SK-N-SH (cell line): Measurements from ENCODE around the gene APOBEC3H. TPM values are rescaled to one million over a fixed set of nuclear protein-coding genes. Genes with fewer than 3 reads are reported as not detected.
A peak's percentile ranks its signal among the peaks of the same experiment; 100 is the strongest.

Experiments
- CTCF ChIA-PET: fragments of 300-600, 350-600 bp; formaldehyde crosslinking; extraction: SDS; loops from one replicate; lab custom pipeline; 2021; lab: Yijun Ruan, JAX
- POLR2A ChIA-PET: fragments of 350-600 bp; sonication (Branson Sonifier 250); formaldehyde crosslinking; extraction: SDS; loops from one replicate; lab custom pipeline; 2020; ENCODE audit warnings: antibody characterized with exemption, inconsistent platforms; lab: Yijun Ruan, JAX
- DNase-seq: peaks from one replicate; pipeline ENCODE4 v3.0.0; 2012
- H2AFZ ChIP-seq: fragments of 200-600 bp; sonication (generic); 2 replicates; pipeline ENCODE4 v1.8.1; 2016; ENCODE audit warnings: antibody characterized with exemption, mild to moderate bottlenecking, low read depth
- H3F3A ChIP-seq: fragments of 200-600 bp; sonication (generic); replicated peaks from 2 replicates; pipeline ENCODE3; 2016; ENCODE audit warnings: antibody characterized with exemption, mild to moderate bottlenecking; ENCODE audit not compliant: insufficient read depth
- H3K27ac ChIP-seq, 2 experiments: fragments of 200-500 bp in 1 of 2; fragments of 200-600 bp in 1 of 2; sonication (Bioruptor generic) in 1 of 2; sonication (generic), shearing (Covaris generic) in 1 of 2; 2 replicates each; pipeline versions ENCODE4 v1.5.1 to v1.6.1; 2014 to 2016; ENCODE audit warnings: low read depth in 2 of 2, inconsistent platforms in 1 of 2, low read length in 1 of 2, mild to moderate bottlenecking in 1 of 2, mixed read lengths in 1 of 2
- H3K27me3 ChIP-seq: fragments of 200-600 bp; sonication (generic), shearing (Covaris generic); 2 replicates; pipeline ENCODE4 v1.6.1; 2016; ENCODE audit warnings: mixed run types; ENCODE audit not compliant: insufficient read depth
- H3K36me3 ChIP-seq, 2 experiments: fragments of 200-500 bp in 1 of 2; fragments of 200-600 bp in 1 of 2; sonication (Bioruptor generic) in 1 of 2; sonication (generic) in 1 of 2; replicated peaks in 1 of 2; 2 replicates each; pipeline versions ENCODE3 to v1.5.1; 2014 to 2016; ENCODE audit warnings: low read length in 1 of 2, mild to moderate bottlenecking in 1 of 2; ENCODE audit not compliant: insufficient read depth in 2 of 2, control insufficient read depth in 1 of 2
- H3K4me1 ChIP-seq, 2 experiments: fragments of 200-500 bp in 1 of 2; fragments of 200-600 bp in 1 of 2; sonication (Bioruptor generic) in 1 of 2; sonication (generic), shearing (Covaris generic) in 1 of 2; 2 replicates each; pipeline versions ENCODE4 v1.5.1 to v1.6.1; 2014 to 2016; ENCODE audit warnings: low read depth in 1 of 2, low read length in 1 of 2, mixed run types in 1 of 2; ENCODE audit not compliant: insufficient read depth in 2 of 2, control insufficient read depth in 1 of 2
- H3K4me2 ChIP-seq: fragments of 200-600 bp; sonication (generic), shearing (Covaris generic); 2 replicates; pipeline ENCODE4 v1.6.1; 2017; ENCODE audit warnings: mixed run types
- H3K4me3 ChIP-seq, 2 experiments: fragments of 200-500 bp in 1 of 2; fragments of 200-600 bp in 1 of 2; sonication (Bioruptor generic) in 1 of 2; sonication (generic), shearing (Covaris generic) in 1 of 2; 2 replicates each; pipeline versions ENCODE4 v1.5.1 to v1.8.1; 2014 to 2016; ENCODE audit warnings: low read depth in 2 of 2, inconsistent platforms in 1 of 2, low read length in 1 of 2, mild to moderate bottlenecking in 1 of 2, mixed read lengths in 1 of 2, moderate library complexity in 1 of 2
- H3K79me2 ChIP-seq: fragments of 200-600 bp; sonication (generic); 2 replicates; pipeline ENCODE4 v1.8.1; 2017; ENCODE audit warnings: mild to moderate bottlenecking; ENCODE audit not compliant: insufficient read depth
- H3K9ac ChIP-seq: fragments of 200-600 bp; sonication (generic); 2 replicates; pipeline ENCODE4 v1.6.1; 2017; ENCODE audit warnings: mixed run types
- H3K9me2 ChIP-seq: fragments of 200-600 bp; sonication (generic); 2 replicates; pipeline ENCODE4 v1.6.1; 2017; ENCODE audit warnings: mixed run types
- H3K9me3 ChIP-seq: fragments of 200-600 bp; sonication (generic); 2 replicates; pipeline ENCODE4 v1.6.1; 2017; ENCODE audit warnings: mixed run types, mild to moderate bottlenecking, moderate library complexity
- H4K20me1 ChIP-seq: fragments of 200-600 bp; sonication (generic); 2 replicates; pipeline ENCODE4 v1.6.1; 2017; ENCODE audit warnings: mild to moderate bottlenecking, mixed run types; ENCODE audit not compliant: insufficient read depth
- CTCF ChIP-seq: fragments of 200-600 bp; sonication (generic); IDR thresholded peaks from 2 replicates; pipeline ENCODE4 v1.6.1; 2017; ENCODE audit warnings: antibody characterized with exemption, mild to moderate bottlenecking, moderate library complexity
- EZH2phosphoT487 ChIP-seq: fragments of 200-600 bp; sonication (generic); IDR thresholded peaks from 2 replicates; pipeline ENCODE4 v1.6.1; 2017; ENCODE audit warnings: low read depth, mixed run types, mild to moderate bottlenecking, antibody characterized with exemption, moderate library complexity, borderline replicate concordance
- FOXM1 ChIP-seq: IDR thresholded peaks from 2 replicates; pipeline ENCODE4 v1.4.0; 2012; ENCODE audit warnings: low read depth, mild to moderate bottlenecking
- JUND ChIP-seq: IDR thresholded peaks from 2 replicates; pipeline ENCODE4 v1.4.0; 2012
- RAD21 ChIP-seq: IDR thresholded peaks from 2 replicates; pipeline ENCODE4 v1.6.1; 2012; ENCODE audit warnings: mild to moderate bottlenecking, low read length
- RCOR1 ChIP-seq: fragments of 150-350 bp; IDR thresholded peaks from 2 replicates; pipeline ENCODE4 v1.6.1; 2017; ENCODE audit warnings: antibody characterized with exemption, low read length
- REST ChIP-seq: IDR thresholded peaks from 2 replicates; pipeline ENCODE4 v1.6.1; 2012; ENCODE audit warnings: mild to moderate bottlenecking, low read depth, low read length, moderate library complexity
- RXRA ChIP-seq: IDR thresholded peaks from 2 replicates; pipeline ENCODE4 v1.4.0; 2012; ENCODE audit warnings: low read depth, mild to moderate bottlenecking, borderline replicate concordance
- SIN3A ChIP-seq: IDR thresholded peaks from 2 replicates; pipeline ENCODE4 v1.6.1; 2012; ENCODE audit warnings: low read depth, mild to moderate bottlenecking, low read length, moderate library complexity, borderline replicate concordance
- SMC3 ChIP-seq: IDR thresholded peaks from 2 replicates; pipeline ENCODE4 v1.6.1; 2012; ENCODE audit warnings: low read depth, low read length, improper control_type of control experiment
- TAF1 ChIP-seq: IDR thresholded peaks from 2 replicates; pipeline ENCODE4 v1.6.1; 2012; ENCODE audit warnings: low read depth, mild to moderate bottlenecking, low read length, moderate library complexity, borderline replicate concordance
- TEAD4 ChIP-seq: IDR thresholded peaks from 2 replicates; pipeline ENCODE4 v1.4.0; 2012; ENCODE audit warnings: mild to moderate bottlenecking, borderline replicate concordance; ENCODE audit not compliant: insufficient read depth
- WGBS: methylation state at CpG from one replicate; pipeline ENCODE4 v1.1.6; 2017; ENCODE audit warnings: low lambda C conversion rate; 5-methylcytosine and 5-hydroxymethylcytosine counted together
- polyA plus RNA-seq, 3 experiments: library from polyadenylated mRNA; depleted of rRNA; stranded (reverse); fragments of >200 nt; gene quantifications; 2 replicates each; pipeline ENCODE4 v1.2.3, GENCODE V29; 2012
- TF ChIP-seq, protein P1 (sequence below): fragments of 150-350 bp; IDR thresholded peaks from 2 replicates; pipeline ENCODE4 v1.6.1; 2016; ENCODE audit warnings: mild to moderate bottlenecking, low read depth, low read length

Gene APOBEC3H
- polyA plus RNA-seq, 1 of the 3 experiments (the other 2 are of a cell fraction) = 0.18 TPM

DNA sequence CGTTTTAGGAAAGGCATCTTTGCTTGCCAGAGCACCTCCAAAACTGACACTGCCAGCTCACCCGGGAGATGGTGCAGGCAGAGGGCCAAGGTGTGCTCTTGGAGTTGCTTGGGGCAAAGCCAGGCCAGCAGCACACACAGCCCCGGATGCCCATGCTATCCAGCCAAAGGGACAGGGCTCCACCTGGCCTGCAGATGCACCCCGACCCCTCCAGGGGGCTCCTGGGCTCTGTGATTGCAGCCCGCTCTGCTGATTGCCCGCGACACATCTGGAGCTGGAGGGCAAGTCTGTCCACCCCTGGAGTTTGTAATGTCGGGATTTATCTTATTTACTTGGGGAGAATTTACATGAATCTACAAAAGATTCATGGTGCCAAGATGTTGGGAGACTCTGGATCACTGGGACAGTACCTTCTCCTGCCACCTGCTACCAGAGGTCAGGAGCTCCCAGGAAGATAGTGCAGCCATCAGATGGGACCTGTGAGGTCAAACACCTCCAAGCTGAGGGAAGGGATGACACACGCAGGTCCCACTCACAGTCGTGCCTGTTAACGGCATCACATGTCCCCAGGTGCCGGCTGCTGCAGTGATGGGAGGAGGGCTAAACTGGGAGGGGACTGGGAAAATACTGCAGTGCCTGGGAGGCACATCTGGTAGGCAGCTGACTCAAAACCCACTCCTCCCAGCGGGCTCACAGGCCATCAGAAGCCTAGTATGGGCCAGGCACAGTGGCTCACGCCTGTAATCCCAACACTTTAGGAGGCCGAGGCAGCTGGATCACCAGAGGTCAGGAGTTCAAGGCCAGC, 38.2 kb downstream of the APOBEC3H start:
- ChIA-PET POLR2A (interaction anchor here (1.2 kb wide), 1 partner anchor 177 kb away, joined by 4 read pairs; no protein-coding TSS in a partner anchor), CTCF (interaction anchor here (0.6 to 2.2 kb wide), 20 partner anchors 9 to 394 kb away, joined by 3 to 11 read pairs (median 4); no protein-coding TSS in a partner anchor)
- Histone ChIP-seq H3K9me2 (no peaks in the 10 kb centered on the region), H4K20me1 (no peaks in the 10 kb centered on the region), H3K4me2 (no peak overlapping the region), H3K36me3 (no peaks in the 10 kb centered on the region), H2AFZ (no peak overlapping the region), H3K4me3 (no peak overlapping the region), H3K79me2 (no peaks in the 10 kb centered on the region), H3K27me3 (no peaks in the 10 kb centered on the region), H3K9ac (no peak overlapping the region), H3K27ac (no peak overlapping the region; a peak in 1 of 4 replicates), H3K4me1 (peaks cover 0 to 9% of the 10 kb centered on the region in 2 experiments; a peak in 1 of 4 replicates), H3F3A (no peaks in the 10 kb centered on the region), H3K9me3 (no peaks in the 10 kb centered on the region)
- WGBS = 30% methylated on average over 2 of the region's 15 CpGs
- TF ChIP-seq SIN3A = no peak
- TF ChIP-seq SMC3 = peak; percentile 1; the same call in 1 of the 2 replicates
- TF ChIP-seq REST = no peak
- peak; percentile 47 for TF ChIP-seq CTCF
- no peak for TF ChIP-seq FOXM1
- no peak for TF ChIP-seq TEAD4
- TF ChIP-seq RCOR1 = no peak; the same call in 1 of the 2 replicates
- no peak for TF ChIP-seq RXRA
- TF ChIP-seq TAF1 = no peak
- TF ChIP-seq, protein P1, sequence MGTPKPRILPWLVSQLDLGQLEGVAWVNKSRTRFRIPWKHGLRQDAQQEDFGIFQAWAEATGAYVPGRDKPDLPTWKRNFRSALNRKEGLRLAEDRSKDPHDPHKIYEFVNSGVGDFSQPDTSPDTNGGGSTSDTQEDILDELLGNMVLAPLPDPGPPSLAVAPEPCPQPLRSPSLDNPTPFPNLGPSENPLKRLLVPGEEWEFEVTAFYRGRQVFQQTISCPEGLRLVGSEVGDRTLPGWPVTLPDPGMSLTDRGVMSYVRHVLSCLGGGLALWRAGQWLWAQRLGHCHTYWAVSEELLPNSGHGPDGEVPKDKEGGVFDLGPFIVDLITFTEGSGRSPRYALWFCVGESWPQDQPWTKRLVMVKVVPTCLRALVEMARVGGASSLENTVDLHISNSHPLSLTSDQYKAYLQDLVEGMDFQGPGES = no peak
- no peak for TF ChIP-seq JUND
- TF ChIP-seq EZH2phosphoT487 = no peak
- TF ChIP-seq RAD21 = peak; percentile 62
- peak; percentile 90 for DNase-seq
